Mammary epithelial cell (primary cell): ENCODE measurements around the gene HEXD.

Source experiments
- CTCF ChIP-seq, 2 donors: IDR thresholded peaks in 1 of 2; conservative IDR thresholded peaks in 1 of 2; 2 replicates each; pipeline ENCODE4 v1.5.1; 2011 to 2012; ENCODE audit warnings: inconsistent platforms in 2 of 2, low read length in 2 of 2, mild to moderate bottlenecking in 2 of 2, control low read depth in 1 of 2, low read depth in 1 of 2; ENCODE audit not compliant: insufficient read depth in 1 of 2; ENCODE audit errors: extremely low read depth in 1 of 2
- EZH2 ChIP-seq: IDR thresholded peaks from 2 replicates; pipeline ENCODE4 v1.6.1; 2012; ENCODE audit warnings: low read length, inconsistent platforms, borderline replicate concordance

GRCh38 chr17:82442643-82443464, 24.7 kb downstream of the HEXD start:
- no peak for TF ChIP-seq CTCF (conservative IDR thresholded peaks at IDR 0.05 in 1 of 2, IDR thresholded peaks at IDR 0.05 in 1 of 2; ENCODE audit: extremely low read depth in 1 of 2, insufficient read depth in 1 of 2, low read depth in 1 of 2, low read length in 2 of 2)
- TF ChIP-seq EZH2, result no peak
